ENCODE data around the gene KLHL26.
"Not testable (repeated sequence)": the region's sequence is repeated elsewhere in the genome, so short reads cannot be mapped to it uniquely, and the experiment has no call there.

KLHL26 gene

GRCh38 chr19:18666784-18667183 is 30.0 kb downstream of the KLHL26 start:
- no peak for DNase-seq (ENCODE audit: low spot score)

- no peak for DNase-seq (ENCODE audit: low spot score)
These were observed 30.9 kb downstream of the KLHL26 start for GRCh38 chr19:18667531-18668251.

- no peak for DNase-seq (ENCODE audit: low spot score)
These were observed 31.4 kb downstream of the KLHL26 start for GRCh38 chr19:18668252-18668631.

- DNase-seq (ENCODE audit: low spot score), result no peak
These were observed 32.1 kb downstream of the KLHL26 start for GRCh38 chr19:18668744-18669523.

GRCh38 chr19:18669524-18669817 is 32.6 kb downstream of the KLHL26 start:
- no peak for DNase-seq (ENCODE audit: low spot score)

- DNase-seq (ENCODE audit: low spot score), result no peak
These were observed 33.1 kb downstream of the KLHL26 start for GRCh38 chr19:18669883-18670282.

- DNase-seq (ENCODE audit: low spot score), result no peak
These were observed 33.5 kb downstream of the KLHL26 start for GRCh38 chr19:18670312-18670711.

- DNase-seq (ENCODE audit: low spot score), result no peak
These were observed 34.6 kb downstream of the KLHL26 start for GRCh38 chr19:18671303-18672043.

GRCh38 chr19:18672044-18672451 is 35.2 kb downstream of the KLHL26 start:
- no peak for DNase-seq (ENCODE audit: low spot score)

- DNase-seq (ENCODE audit: low spot score), result no peak
These were observed 35.9 kb downstream of the KLHL26 start for GRCh38 chr19:18672606-18673337.

- DNase-seq (ENCODE audit: low spot score), result no peak
These were observed 37.8 kb downstream of the KLHL26 start for GRCh38 chr19:18674616-18675015.

- DNase-seq (ENCODE audit: low spot score), result no peak
These were observed 39.0 kb downstream of the KLHL26 start for GRCh38 chr19:18675779-18676178.

- DNase-seq (ENCODE audit: low spot score), result no peak
These were observed 39.9 kb downstream of the KLHL26 start for GRCh38 chr19:18676692-18677091.

GRCh38 chr19:18677156-18677555 is 40.3 kb downstream of the KLHL26 start:
- DNase-seq (ENCODE audit: low spot score), result no peak

- DNase-seq (ENCODE audit: low spot score), result not testable (repeated sequence)
These were observed 43.3 kb downstream of the KLHL26 start for GRCh38 chr19:18680148-18680547.

- no peak for DNase-seq (ENCODE audit: low spot score)
These were observed 45.9 kb downstream of the KLHL26 start for GRCh38 chr19:18682807-18683108.

- peak; percentile 76 for DNase-seq (ENCODE audit: low spot score)
These were observed 46.5 kb downstream of the KLHL26 start, which contains the start of gene CRTC1 for GRCh38 chr19:18683109-18683957. CRTC1 (plus strand) TSS chr19:18683680; CDS start chr19:18683703, 23 bp downstream.

- DNase-seq (ENCODE audit: low spot score), result peak; percentile 19
These were observed 47.3 kb downstream of the KLHL26 start for GRCh38 chr19:18683958-18684641.

- DNase-seq (ENCODE audit: low spot score), result no peak
These were observed 47.8 kb downstream of the KLHL26 start for GRCh38 chr19:18684642-18684993.

GRCh38 chr19:18685597-18686190 is 48.9 kb downstream of the KLHL26 start:
- DNase-seq (ENCODE audit: low spot score), result no peak
